ENCODE results near the gene KREMEN2.

KREMEN2 gene

DNA sequence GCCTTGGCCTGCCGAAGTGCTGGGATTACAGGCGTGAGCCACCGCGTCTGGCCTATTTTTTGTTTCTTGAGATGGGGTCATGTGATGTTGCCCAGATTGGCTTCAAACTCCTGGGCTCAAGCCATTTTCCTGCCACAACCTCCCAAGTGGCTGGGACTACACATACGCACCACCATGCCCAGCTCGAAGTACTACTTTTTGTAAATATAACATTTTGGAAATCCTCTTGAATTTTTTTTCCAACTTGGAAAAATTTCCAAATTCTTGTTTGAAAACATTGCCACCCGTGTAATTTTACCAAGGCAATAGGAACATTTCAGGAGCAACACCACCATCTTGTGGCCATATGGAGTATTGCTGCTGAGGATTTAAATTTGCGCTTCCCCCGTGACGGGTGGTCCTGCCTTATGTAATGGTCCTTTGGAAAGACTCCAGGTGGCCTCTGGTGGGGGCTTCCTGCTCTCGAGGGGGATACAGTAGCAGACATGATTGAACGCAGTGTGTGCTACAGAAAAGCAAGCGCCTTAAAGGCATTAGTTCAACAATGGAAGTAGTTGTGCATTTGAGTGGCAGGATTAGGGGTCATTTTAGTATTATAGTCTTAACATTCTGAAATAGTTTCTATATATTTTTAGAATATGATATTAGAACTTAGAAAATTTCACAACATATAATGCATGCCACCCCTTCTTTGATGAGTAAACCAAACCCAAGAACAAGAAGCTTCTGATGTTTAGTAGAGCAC is 44.4 kb upstream of the KREMEN2 start:
- no peak overlapping the region for H3K4me2 ChIP-seq (ENCODE audit: low read depth, low read length, poor library complexity, severe bottlenecking)
- no peaks in the 10 kb centered on the region for H3K36me3 ChIP-seq (ENCODE audit: insufficient read depth, low read length)
- H3K4me3 ChIP-seq (ENCODE audit: low read length, poor library complexity, severe bottlenecking): no peak overlapping the region
- H4K20me1 ChIP-seq (ENCODE audit: insufficient read depth, low read length, poor library complexity, severe bottlenecking): no peaks in the 10 kb centered on the region
- no peaks in the 10 kb centered on the region for H3K27me3 ChIP-seq (ENCODE audit: insufficient read depth, low read length, poor library complexity, severe bottlenecking)
- no peaks in the 10 kb centered on the region for H3K79me2 ChIP-seq (ENCODE audit: insufficient read depth, low read length)
- H3F3A ChIP-seq (ENCODE audit: low read depth): no peaks in the 10 kb centered on the region
- TF ChIP-seq, protein P1, sequence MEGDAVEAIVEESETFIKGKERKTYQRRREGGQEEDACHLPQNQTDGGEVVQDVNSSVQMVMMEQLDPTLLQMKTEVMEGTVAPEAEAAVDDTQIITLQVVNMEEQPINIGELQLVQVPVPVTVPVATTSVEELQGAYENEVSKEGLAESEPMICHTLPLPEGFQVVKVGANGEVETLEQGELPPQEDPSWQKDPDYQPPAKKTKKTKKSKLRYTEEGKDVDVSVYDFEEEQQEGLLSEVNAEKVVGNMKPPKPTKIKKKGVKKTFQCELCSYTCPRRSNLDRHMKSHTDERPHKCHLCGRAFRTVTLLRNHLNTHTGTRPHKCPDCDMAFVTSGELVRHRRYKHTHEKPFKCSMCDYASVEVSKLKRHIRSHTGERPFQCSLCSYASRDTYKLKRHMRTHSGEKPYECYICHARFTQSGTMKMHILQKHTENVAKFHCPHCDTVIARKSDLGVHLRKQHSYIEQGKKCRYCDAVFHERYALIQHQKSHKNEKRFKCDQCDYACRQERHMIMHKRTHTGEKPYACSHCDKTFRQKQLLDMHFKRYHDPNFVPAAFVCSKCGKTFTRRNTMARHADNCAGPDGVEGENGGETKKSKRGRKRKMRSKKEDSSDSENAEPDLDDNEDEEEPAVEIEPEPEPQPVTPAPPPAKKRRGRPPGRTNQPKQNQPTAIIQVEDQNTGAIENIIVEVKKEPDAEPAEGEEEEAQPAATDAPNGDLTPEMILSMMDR (conservative IDR thresholded peaks at IDR 0.05; ENCODE audit: low read length): peak; percentile 74
- TF ChIP-seq EZH2phosphoT487 (IDR thresholded peaks at IDR 0.05; ENCODE audit: borderline replicate concordance): no peak
- H3K9me2 ChIP-seq (replicated peaks; ENCODE audit: low read depth, low read length): no peaks in the 10 kb centered on the region
- H3K9ac ChIP-seq (ENCODE audit: low read depth, low read length, poor library complexity, severe bottlenecking): no peak overlapping the region
- no peak overlapping the region for H2AFZ ChIP-seq (ENCODE audit: low read length)
- no peaks in the 10 kb centered on the region for H3K9me3 ChIP-seq (ENCODE audit: insufficient read depth, low read depth, low read length)
- H3K4me1 ChIP-seq (ENCODE audit: insufficient read depth, low read length, poor library complexity, severe bottlenecking): peaks cover 5% of the 10 kb centered on the region

DNA sequence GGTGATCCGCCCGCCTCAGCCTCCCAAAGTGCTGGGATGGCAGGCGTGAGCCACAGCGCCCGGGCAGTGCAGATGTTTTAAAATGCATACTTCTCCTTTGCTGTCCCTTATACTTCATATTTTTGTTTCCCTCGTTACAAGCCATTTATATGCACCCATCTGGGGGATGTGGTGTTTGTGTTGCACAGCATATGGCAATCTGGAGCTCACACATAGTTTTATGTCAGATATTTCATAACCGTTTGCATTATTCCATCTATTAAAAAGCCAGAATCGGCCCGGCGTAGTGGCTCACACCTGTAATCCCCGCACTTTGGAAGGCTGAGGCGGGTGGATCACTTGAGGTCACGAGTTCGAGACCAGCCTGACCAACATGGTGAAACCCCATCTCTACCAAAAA is 40.6 kb upstream of the KREMEN2 start:
- no peaks in the 10 kb centered on the region for H3K36me3 ChIP-seq (ENCODE audit: insufficient read depth, low read length)

DNA sequence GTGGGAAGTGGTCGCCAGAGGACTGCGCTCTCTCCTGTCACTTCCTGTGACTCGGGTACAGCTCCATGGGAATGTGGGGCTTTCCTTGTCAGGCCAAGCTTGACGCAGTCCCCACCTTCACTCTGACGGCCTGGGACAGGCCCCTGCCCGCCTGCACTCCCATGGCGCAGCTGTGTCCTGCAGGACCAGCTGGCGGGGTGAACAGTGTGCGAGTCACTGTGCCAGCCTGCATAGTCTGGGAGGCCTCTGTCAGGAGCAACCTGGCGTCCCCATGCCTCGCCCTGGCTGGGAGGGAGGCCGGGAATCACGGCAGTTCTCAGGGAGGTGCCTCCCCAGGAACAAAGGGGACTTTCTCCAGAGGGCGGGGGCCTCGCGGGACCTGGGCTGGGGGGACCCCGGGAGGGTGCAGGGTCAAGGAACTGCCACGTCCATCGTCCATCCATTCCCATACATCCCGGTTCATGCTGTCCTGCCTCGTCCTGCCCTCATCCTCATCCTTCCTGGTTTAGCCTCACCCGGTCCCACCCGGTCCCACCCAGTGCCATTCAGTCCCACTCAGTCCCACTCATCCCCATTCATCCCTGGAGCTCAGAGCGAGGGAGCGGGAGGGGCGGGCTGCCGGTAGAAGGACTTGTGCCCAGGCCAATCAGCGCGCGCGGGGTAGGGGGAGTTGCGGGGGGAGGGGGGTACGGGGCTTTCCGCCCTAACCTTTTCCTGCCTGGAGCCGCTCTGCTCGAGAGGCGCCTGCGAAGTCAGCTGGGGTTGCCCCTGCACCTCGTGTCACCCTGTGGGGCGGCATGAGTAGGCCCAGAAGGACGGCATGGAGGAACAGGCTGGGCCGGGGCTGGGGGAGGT is 38.9 kb upstream of the KREMEN2 start:
- Histone ChIP-seq H4K20me1 (ENCODE audit: insufficient read depth, low read length, poor library complexity, severe bottlenecking) (no peaks in the 10 kb centered on the region), H3K9me2 (replicated peaks; ENCODE audit: low read depth, low read length) (no peaks in the 10 kb centered on the region), H3F3A (ENCODE audit: low read depth) (no peaks in the 10 kb centered on the region), H3K36me3 (ENCODE audit: insufficient read depth, low read length) (no peaks in the 10 kb centered on the region), H3K79me2 (ENCODE audit: insufficient read depth, low read length) (no peaks in the 10 kb centered on the region), H3K9me3 (ENCODE audit: insufficient read depth, low read depth, low read length) (no peaks in the 10 kb centered on the region), H3K4me3 (ENCODE audit: low read length, poor library complexity, severe bottlenecking) (no peak overlapping the region), H3K4me2 (ENCODE audit: low read depth, low read length, poor library complexity, severe bottlenecking) (no peak overlapping the region), H3K9ac (ENCODE audit: low read depth, low read length, poor library complexity, severe bottlenecking) (no peak overlapping the region), H3K4me1 (ENCODE audit: insufficient read depth, low read length, poor library complexity, severe bottlenecking) (no peaks in the 10 kb centered on the region), H2AFZ (ENCODE audit: low read length) (no peak overlapping the region), H3K27me3 (ENCODE audit: insufficient read depth, low read length, poor library complexity, severe bottlenecking) (no peaks in the 10 kb centered on the region)
- TF ChIP-seq, protein P1 (conservative IDR thresholded peaks at IDR 0.05; ENCODE audit: low read length): no peak
- no peak for TF ChIP-seq EZH2phosphoT487 (IDR thresholded peaks at IDR 0.05; ENCODE audit: borderline replicate concordance)

More for the DNA sequence above, 40.6 kb upstream of the KREMEN2 start:
- H3K4me3 ChIP-seq (ENCODE audit: low read length, poor library complexity, severe bottlenecking): no peak overlapping the region
- no peaks in the 10 kb centered on the region for H3K27me3 ChIP-seq (ENCODE audit: insufficient read depth, low read length, poor library complexity, severe bottlenecking)
- no peaks in the 10 kb centered on the region for H3K9me2 ChIP-seq (replicated peaks; ENCODE audit: low read depth, low read length)
- no peaks in the 10 kb centered on the region for H4K20me1 ChIP-seq (ENCODE audit: insufficient read depth, low read length, poor library complexity, severe bottlenecking)
- H3K4me1 ChIP-seq (ENCODE audit: insufficient read depth, low read length, poor library complexity, severe bottlenecking): no peaks in the 10 kb centered on the region
- H3K4me2 ChIP-seq (ENCODE audit: low read depth, low read length, poor library complexity, severe bottlenecking): no peak overlapping the region
- TF ChIP-seq, protein P1 (conservative IDR thresholded peaks at IDR 0.05; ENCODE audit: low read length): no peak
- TF ChIP-seq EZH2phosphoT487 (IDR thresholded peaks at IDR 0.05; ENCODE audit: borderline replicate concordance): no peak
- no peaks in the 10 kb centered on the region for H3K79me2 ChIP-seq (ENCODE audit: insufficient read depth, low read length)
- H3K9me3 ChIP-seq (ENCODE audit: insufficient read depth, low read depth, low read length): no peaks in the 10 kb centered on the region
- no peak overlapping the region for H2AFZ ChIP-seq (ENCODE audit: low read length)
- H3K9ac ChIP-seq (ENCODE audit: low read depth, low read length, poor library complexity, severe bottlenecking): no peak overlapping the region
- no peaks in the 10 kb centered on the region for H3F3A ChIP-seq (ENCODE audit: low read depth)
